Activated CD8-positive, alpha-beta memory T cell treated with anti-CD3 and anti-CD28 coated beads, Interleukin-2, amount 50 U/mL, for 24 hours (primary cell): Measurements from ENCODE around the gene LMAN2L.

Experiments
- DNase-seq: peaks from one replicate; pipeline ENCODE4 v3.0.0-alpha.2; 2020; ENCODE audit errors: extremely low read depth

Gene LMAN2L

DNA sequence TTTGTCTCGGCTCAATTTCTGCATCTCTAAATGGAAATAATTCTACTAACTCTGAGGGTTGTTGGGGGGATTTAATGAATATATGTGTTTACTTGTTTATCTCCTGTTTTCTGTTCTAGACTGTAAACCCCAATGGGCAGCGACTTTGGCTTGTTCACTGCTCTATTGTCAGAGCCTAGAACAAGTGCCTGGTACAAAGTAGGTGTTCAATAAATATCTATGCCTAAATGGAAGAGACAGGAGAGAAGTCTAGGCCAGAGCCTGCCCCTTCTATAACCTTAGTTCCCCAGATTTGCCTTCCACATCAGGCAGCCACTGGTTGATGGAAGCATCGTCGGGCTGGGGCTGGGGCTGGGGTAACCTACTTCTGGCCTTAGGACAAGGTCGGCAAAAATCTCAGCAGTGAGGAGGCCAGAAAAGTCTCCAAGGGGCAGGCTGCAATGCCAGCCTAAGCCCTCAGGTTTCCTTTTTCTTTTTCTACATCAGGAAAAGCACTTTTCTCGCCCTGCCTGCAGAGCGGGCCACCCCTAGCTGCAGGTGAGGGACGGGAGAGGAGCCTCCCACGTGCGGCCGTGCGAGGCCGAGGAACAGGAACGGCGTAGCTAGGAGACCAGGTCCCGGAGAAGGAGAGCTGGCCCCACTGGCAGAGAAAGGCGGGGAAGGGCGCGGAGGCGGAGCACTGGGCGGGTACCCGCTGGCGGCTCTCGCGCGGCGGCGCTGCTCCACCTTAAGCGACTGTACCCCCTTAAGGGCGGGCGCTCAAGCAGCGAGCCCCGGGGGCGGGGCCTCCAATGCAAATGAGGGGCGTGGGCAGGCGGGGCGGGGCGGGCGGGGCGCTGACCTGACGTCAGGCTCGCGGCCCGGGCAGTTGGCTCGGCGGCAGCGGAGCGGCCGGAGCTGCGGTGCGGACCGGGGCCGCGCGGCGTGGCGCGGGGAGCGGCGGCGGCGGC, 20.4 kb upstream of the LMAN2L start, which contains the start of gene CNNM4:
TSS of gene CNNM4 (plus strand) at position 867 of the 950 bp plus-strand sequence. CDS start 98 bp downstream, outside the sequence.
- peak; percentile 73 for DNase-seq

DNA sequence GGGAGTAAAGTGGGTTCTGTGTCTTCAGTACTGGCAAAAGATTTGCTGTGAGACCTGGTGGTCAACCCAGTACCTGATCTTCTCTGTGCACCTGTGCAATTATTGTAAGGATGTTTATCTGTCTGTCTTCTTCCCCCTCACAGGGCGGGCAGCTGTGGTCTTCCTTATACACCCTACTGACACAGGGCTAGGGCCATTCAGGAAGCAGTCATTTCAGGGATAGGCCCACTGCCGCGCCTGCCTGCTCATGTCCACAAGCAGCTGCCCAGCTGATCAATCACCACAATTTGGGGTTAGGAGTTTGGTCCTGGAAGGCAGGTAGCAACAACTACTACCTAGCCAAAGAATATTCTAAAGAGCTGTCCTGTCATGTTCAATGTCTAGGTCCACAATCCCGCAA, 19.7 kb upstream of the LMAN2L start:
- no peak for DNase-seq

DNA sequence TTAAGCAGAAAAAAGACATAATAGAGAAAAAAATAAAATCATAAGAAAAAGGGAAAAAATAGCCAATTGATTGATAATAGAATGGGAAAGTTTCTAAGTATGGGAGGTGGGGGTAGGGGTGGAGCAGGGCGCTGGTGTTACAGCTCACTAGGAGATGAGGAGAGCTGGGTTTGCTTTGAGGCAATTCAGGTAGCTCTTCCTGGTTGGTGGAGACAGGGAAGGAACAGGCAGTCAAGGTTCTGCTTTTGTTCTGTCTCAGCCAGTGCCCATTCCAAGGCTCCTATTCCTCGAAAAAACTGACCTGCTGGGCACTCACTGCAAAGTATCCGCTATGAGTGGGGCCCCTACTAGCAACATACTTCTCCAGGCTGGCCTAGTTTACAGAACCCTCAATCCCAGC, 19.1 kb upstream of the LMAN2L start:
- DNase-seq = no peak

DNA sequence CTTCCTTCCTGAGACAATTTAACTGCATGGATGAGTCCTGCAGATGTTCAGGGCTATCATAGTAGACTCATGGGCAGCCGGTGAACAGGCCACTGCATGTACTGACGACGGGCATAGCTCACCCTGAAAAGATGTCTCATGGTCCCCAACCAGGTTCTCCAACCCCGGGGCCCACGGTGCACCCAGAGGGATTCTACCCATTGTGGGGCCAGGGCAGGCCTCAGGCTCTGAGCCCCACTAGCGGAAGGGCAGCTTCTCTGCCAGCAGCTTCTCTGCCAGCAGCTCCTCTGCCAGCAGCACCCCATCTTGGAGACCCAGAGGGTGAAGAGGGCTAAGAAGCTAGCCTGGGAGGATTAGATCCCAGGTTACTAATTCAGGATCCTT, 17.6 kb upstream of the LMAN2L start:
- no peak for DNase-seq

DNA sequence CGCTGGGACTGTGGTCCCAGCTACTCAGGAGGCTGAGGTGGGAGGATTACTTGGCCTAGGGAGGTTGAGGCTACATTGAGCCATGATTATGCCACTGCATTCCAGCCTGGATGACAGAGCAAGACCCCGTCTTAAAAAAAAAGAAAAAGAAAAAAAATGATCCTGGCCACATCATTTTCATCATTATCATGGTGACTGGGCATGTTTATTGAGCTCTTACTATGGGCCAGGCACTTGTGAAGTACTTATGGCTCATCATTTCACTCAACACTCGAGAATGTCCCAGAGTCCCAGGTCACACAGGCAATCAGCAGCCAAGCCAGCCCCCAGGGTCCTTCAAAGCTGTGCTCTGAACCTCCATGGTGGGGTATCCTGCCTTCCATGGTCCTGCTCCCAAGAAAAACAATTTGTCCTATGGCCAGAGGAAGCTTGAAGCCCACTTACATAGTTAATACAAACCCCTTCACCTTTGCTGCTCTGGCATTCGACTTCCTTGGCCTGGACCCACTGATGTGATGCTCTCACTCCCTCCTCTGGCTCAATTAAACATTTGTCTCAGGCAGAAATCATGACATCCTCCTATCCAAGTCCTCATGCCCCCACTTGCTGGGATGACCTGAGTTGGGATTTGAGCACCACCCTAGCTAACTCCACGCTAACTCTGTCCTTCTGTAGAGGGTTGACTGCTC, 17.1 kb upstream of the LMAN2L start:
- DNase-seq = no peak

DNA sequence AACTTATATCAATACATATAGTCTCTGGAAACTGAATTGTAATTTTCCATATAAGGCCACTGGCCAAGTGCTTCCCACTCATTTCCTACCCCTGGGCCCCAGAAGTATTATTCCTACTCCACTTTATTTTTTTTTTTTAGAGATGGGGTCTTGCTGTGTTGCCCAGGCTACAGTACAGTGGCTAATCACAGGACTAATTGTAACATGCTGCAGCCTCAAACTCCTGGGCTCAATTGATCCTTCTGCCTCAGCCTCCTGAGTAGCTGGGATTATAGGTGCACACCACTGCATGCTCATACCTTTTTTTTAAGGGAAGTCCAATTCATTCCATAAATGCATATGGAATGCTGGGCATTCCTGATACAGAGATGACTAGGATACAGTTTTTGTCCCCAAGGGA, 14.5 kb upstream of the LMAN2L start:
- DNase-seq = no peak

DNA sequence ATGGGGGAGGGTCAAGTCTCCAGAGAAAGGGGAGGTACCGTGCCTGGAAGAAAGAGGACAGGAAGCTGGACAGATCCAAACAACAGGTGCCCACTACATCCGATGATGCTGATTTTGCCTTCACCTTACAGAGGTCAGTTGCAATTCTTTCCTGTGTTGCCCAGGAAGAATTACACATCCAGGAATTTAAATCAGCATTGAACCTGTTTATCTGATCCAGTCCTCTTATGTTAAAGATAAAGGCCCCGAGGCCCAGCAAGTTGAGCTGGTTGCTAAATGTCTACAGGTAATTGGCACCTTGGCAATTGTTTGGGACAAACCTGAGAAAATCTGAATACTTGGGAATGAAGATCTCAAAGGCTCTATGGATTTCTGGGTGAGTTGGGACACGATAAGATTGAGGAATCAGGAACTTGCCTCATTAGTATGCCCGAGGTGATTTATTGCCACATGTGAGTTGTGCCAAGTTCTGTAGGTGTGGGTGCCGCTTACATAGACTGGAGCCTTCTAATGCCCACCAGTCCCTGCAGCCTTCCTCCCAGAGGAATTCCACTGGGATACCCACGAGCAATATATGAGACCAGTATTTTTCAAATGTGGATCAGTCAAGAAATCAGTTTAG, 13.9 kb upstream of the LMAN2L start:
- DNase-seq = no peak

DNA sequence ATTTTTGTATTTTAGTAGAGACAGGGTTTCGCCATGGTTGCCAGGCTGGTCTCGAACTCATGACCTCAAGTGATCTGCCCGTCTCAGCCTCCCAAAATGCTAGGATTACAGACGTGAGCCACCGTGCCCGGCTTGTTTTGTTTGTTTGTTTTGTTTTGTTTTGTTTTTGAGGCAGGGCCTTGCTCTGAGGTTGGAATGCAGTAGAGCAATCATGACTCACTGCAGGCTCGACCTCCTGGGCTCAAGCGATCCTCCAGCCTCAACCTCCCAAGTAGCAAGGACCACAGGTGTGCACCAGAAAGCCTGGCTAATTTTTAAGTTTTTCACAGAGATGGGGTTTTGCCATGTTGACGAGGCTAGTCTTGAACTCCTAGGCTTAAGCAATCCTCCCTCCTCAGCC, 11.9 kb upstream of the LMAN2L start:
- DNase-seq = no peak

DNA sequence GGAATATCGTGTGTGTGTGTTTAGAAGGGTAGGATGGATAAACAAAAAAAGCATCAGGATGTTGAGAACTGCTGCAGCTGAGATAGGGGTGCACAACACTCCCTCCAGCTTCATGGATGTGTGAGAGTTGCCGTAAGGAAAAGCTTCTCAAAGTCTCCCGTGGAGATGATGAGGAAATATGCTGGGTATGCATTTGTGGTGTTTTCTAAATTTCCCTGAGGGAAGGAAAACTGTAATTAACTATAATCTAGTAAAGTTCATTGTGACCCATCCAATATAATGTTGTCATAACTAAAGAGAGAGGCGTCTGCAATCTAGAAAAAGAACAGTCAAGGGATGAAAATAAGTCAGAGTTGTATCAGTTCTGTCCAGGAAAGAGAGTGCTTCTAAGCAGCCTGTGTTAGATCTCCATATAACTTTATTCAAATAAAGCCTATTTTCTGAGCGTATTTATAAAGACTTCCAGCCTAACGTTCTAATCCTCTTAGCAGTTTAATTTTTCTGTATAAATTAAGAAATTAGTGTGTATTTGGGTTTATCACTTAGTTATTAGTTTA, 7.3 kb upstream of the LMAN2L start:
- DNase-seq = no peak

DNA sequence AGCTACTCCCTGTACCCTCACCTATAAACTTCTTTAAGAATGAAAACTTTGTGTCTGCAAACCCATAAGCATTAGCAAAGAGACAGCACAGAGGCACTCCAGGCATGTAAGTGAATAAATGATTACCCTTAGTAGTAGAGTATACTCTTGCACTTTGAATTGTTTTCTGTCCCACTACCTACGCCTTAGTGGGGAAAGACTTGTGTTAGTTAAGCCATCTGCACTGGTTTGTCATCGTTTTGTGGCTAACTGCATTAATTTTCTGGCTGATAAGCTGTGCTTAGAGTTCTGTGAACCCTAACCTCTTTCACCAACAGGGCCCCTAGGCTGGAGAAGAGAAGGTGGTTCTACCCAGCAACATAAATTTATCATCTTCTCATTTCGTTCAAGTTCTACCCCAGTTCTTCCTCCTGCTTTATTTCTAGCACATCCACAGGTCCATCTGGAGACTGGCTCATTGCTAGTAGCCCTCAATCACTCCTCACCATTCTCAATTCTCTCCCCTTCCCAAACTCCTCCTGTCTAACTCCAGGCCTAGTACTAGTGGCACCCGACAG, 710 bp downstream of the LMAN2L start:
- no peak for DNase-seq

DNA sequence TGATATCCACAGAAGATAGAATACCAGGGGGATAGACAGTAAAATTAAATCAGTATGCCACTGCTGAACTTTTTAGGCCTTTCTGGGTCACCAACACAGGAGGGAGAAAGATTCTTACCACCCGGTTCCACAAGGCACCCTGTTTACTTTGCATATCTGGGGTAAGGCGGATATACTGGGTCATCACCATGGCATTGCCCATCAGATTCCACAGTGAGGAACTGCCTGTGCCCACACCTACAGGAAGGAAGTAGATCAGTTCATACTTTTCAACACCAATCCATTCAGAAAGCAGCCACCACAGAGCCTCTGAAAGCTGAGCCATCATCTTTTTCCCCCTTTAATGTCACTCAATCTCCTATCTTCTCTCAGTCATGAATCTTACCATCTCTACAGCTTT, 2.0 kb downstream of the LMAN2L start:
- no peak for DNase-seq

DNA sequence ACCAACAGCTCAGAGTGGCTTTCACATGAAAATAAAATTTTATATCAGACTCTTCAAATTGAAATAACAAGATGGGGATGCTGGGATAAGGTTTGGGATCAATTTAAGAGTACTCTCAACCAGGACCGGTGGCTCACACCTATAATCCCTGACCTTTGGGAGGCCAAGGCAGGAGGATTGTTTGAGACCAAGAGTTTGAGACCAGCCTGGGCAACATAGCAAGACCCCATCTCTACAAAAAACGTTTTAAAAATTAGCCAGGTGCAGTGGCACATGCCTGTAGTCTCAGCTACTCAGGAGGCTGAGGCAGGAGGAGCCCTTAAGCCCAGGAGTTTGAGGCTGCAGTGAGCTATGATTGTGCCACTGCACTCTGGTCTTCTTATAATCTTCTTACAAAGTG, 2.6 kb downstream of the LMAN2L start:
- no peak for DNase-seq

DNA sequence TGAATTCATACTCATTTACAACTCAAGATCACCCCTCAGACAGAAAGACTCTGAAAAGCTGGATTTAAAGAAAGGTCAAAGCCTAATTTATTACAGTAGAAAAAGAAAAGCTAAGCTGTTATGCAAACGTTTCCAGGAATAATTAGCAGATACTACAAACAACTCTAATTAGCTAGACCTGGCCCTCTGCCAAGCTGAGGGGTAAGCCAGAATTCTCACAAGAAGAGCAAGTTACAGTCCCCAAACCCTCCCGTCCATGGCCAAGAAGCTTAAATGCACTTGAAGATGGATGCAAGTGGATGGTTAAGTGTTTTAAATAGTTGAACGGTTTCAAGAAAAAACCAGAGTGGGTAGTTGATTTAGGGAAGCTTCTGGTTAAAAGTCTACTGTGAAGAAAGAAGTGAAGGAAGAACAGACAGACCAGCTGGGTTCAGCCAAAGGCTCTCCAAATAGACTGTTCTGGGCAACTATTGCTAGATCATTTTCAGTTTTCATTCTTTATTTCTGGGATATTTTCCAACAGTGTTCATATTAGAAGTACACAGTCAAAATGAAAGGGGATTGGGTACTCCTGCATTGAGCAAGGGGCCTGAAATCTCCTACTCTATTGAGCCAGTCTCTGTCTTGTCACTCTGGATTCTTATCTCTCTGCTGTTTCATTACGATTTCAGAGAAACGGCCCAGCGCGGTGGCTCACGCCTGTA, 4.8 kb downstream of the LMAN2L start:
- no peak for DNase-seq

DNA sequence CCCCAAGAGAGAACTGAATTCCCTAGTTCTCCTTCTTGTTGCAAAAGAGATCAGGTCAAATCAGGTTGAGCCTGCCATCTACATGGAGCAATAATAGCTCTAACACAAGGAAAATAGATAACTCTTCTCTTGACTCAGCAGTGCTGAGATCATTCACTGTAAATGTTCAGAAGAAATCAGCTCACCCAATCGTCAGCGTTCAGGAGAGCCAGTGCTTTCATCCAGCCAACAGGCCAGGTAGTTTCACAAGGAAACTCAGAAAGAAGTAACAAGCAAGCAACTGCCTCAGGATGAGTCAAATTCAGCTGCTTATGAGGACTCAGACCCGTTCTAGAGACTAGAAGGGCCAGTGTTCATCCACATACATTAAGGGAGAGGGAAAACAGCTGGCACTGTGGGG, 5.9 kb downstream of the LMAN2L start:
- DNase-seq = no peak

DNA sequence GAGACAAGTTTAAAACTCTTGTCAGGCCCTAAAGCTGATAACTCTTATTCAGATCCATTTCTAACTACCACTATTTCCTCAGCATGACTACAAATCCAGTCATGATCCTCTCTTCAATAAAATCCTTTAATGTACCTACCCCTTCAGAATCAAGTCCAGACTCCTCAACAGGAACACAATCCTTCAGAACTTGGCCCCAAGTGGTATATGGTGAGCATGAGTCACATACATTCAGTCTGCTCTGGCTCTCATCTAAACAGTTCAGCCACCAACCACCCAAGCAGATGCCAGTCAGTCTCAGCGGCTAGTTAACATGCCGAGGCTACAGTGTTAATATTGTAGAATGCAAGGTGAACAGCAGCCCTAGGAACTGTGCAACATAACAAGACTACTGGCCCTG, 9.7 kb downstream of the LMAN2L start:
- DNase-seq = no peak

DNA sequence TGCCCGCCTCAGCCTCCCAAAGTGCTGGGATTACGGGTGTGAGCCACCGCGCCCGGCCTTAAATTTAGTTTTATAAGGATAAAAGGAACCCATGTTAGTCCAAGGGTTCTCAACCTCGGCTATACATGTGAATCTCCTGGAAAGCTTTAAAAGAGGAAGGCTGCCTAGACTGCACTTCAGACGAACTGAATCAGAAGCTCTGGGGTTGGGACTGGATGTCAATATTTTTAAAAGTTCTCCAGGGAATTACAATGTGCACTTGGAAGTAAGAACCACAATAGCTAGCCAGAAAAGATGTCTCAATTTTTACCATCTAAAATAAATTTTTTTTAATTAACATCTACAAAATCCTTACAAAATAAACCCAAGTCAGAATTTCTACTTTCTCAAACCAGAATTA, 10.1 kb downstream of the LMAN2L start:
- DNase-seq = no peak

DNA sequence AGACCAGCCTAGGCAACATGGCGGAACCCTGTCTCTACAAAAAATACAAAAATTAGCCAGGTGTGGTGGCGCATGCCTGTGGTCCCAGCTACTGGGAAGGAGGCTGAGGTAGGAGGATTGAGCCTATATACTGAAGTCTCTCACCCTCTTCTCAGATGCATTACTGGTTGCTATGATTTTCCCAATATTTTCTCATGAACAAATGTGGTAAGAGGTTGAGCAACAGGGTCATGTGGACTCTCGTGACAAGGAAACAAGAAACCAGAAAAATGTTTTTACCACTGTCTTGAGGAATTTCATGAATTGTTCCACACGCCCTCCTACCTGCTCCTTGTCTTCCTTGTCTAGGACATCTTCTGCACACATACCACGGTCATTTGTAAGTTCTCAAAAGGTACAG, 12.4 kb downstream of the LMAN2L start:
- DNase-seq = no peak

DNA sequence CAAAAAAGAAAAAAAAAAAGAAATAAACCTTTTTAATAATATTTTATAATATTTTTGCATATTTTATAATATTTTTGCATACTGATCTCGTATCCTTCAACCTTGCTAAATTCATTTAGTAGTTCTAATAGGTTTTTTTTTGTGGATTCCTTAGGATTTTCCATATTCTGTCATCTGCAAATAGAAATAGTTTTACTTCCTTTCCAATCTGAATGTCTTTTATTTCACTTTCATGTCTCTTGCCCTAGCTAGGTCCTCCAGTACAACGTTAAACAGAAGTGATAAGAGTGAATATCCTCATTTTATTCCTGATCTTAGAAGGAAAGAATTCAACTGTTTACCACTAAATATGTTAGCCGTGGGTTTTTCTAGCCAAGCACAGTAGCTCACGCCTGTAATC, 13.7 kb downstream of the LMAN2L start:
- DNase-seq = no peak

DNA sequence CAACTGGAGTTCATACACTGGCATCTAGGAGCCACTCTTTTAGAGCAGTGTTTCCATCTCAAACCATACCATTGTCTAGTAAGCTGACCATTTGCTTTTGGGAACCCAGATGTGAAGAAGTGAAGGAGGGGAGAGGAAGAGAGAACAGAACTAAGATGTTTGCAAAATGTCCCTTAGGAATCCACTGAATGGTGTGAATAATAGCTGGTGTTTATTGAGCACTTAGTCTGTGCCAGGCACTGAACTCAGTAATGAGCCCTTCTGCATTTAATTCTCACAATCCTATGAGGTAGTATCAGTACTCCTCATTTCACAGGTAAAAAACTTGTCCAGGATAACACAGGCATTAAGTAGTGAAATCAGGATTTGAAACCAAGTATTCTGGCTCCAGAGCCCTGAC, 23.5 kb downstream of the LMAN2L start:
- DNase-seq = no peak

DNA sequence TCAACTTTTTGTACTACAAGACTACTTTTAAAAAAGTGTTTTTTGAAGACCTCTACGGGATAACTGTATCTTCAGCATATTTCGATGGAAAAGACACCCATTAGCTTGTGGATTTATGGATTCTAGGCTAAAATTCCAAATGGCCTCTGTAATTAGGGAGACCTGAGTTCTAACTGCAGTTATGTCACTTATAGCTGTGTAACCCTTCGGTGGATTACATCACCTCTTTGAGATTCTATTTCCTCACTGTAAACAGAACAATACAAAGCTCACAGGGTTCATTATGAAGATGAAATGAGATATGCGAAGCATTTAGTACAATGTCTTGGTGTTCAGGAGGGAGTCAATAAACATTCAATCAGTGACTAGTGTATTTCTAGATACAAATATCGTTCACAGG, 24.2 kb downstream of the LMAN2L start:
- DNase-seq = no peak

DNA sequence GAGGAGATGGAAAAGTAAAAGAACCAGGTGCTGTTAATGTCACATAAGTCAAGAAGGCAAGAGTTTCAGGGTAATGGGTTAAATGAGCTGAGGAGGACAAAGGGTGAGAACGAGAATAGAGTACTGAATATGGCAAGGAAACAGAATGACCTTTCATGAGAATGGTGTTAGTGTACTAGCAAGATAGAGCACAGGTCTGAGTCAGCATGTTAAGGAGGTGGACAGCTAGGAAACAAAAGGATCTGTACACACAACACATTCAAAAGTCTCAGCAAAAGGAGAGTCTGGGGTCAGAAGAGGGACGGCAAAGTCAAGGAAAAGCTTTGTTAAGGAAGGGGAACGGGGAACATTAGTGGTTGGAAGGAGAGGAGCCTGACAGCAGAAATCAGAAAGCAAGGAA, 28.9 kb downstream of the LMAN2L start:
- DNase-seq = no peak
